Caki2 (cell line): ENCODE results near the gene KHSRP. TPM values are rescaled to one million over a fixed set of nuclear protein-coding genes. Genes with fewer than 3 reads are reported as not detected.
A peak's percentile ranks its signal among the peaks of the same experiment; 100 is the strongest.

ENCODE experiments used
- DNase-seq: peaks from one replicate; pipeline ENCODE4 v3.0.0-alpha.2; 2015; ENCODE audit warnings: low read depth
- in situ Hi-C: cut with HindIII; loops from 2 replicates; pipeline ENCODE4 v1.10.0; 2016; ENCODE audit warnings: low sequenced_read_pairs, low pct_unique_long_range_greater_than_20kb, mixed read lengths
- total RNA-seq: library from RNA; depleted of rRNA; stranded (reverse); fragments of >200 nt; shearing (Covaris generic); gene quantifications from 2 replicates; pipeline ENCODE4 v1.2.3, GENCODE V29; 2014; ENCODE audit warnings: low replicate concordance

KHSRP gene
- total RNA-seq, 1 experiment from 2014 or later = 72.8 TPM

DNA sequence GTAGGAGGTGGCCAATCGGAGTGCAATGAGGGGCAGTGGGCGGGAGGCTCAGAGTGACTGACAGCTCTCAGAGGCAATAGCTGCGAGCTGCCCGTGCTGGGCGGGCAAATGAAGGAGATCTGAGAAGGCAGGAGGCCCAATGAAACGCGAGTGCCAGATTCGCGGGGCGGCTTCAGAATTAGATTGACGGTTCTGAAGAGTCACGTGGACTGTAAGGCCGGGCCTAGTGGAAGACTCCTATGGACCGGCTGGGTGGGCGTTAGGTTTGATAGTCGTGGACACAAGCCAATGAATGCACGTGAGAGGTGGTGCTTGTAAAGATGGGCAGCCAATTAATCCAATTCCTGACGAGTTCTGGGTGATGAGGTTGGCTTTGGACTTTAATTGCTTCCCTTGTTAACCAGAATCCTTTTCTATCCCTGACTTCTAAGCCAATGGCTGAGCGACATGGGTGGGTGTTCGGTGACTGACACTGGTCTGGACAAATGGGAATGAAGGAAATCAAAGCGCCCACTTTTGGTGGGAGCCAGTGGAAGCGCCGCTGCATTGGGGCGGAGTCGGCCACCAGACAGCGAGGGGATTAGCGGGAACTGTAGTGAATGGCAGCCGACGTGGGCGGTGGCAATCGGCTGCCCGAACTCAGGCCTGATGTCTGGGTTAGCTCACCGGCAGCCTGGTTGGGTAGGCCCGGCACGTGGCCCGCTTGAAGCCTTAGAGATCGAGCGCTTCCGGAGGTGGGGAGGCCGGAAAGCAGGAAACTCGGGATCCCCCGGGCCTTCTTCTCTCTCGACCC, 524 bp upstream of the KHSRP start:
- DNase-seq = peak; percentile 99
- in situ Hi-C loops = no loop called here

- in situ Hi-C loops = no loop called here
- peak; percentile 18 for DNase-seq
Measured at GRCh38 chr19:6423499-6424194, 964 bp downstream of the KHSRP start.

DNA sequence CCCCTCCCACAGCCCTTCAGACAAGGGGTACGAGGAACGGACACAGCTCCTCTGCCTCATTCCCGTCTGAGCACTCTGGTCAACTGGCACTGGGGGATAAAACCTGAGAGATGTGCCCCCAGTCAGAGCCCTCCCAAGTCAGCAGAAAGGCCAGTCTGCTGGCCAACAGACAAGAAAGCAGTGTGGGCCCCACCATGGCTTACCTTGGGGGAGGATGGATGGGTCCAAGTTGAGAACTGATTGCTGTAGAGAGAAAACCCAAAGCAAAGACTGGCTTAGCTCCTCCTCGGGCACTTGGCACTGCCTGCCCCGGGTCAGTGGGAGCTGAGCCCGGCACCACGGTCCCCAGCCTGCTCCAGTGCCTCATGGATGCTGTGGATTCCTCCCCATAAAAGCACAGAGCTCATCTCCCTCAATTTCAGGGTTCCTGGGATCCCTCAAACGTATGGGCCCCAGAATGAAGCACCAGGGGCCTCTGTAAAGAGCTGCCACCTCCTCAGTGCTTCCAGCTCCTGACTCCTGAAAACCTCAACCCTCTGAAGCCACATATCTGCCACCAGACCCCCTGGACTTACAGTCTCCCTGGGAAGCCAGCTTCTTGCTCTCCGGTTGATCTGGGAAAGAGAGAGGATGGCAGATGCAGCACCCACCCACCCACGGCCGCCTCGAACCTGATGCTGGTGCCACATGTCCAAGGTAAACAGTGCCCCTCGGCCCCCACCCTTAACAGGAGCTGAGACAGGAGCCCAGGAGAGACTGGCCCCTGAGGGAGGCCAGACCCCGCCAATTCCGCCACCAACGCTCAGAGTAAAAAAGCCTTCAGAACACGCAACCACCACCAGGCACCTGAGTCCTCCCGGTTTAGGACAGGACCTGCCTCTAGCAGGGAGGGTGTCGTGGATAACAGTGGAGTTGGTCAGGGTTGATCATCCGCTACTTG, 3.3 kb downstream of the KHSRP start:
- in situ Hi-C loops = no loop called here
- DNase-seq = no peak

DNA sequence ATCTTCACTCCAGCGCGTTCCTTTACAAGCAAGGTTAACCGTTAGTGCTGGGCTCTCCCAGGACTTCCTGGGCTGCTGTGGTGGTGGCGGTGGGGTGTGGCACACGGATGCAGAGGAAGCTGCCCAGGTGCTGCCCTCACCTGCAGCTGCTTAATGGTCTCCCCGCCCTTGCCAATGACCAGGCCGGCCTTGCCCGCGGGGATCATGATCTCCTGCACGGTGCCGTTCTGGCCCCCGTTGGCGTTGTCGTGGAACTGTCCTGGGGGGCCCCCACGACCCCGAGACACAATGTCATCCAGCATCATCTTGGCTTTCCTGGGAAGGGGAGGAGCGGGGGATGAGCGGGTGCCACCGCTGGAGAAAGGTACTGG, 6.1 kb downstream of the KHSRP start:
- in situ Hi-C loops = no loop called here
- DNase-seq = no peak

DNA sequence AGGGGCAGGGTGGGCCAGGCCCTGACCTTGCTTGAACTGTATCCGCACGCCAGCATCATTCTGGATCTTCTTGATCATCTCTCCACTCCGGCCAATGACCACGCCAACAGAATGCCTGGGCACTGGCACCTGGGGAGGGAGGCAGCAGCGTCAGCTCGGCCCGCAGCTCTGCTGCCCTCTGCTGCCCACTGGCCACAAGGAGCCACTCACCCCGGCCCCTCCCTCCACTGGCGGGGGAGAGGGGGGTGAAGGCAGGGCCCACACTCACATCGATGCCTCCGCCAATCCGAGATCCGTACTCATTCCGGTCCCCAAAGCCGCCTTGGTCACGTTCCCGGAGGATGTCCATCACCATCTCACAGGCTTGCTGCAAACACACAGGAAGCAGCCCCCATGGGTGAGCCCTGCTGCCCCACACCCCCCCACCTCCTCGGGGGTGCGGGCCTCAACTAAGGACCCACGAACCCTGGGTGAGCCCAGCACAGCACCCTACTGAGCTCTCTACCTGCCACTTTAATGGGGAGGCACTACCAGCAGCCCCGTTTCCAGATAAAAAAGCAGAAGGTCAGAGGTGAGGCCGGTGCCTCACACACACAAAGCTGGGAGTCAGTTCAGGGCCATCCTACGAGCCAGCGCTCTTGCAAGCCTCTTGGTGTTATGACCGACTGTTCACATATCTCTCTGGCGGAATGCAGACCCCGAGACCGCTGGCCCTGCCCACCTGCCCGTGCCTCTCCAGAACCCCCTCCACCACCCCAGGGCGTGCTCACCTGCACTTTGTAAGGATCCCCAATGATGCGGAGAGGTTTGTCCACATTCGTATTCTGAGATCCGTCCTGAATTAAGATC, 6.7 kb downstream of the KHSRP start:
- in situ Hi-C loops = no loop called here
- peak; percentile 13 for DNase-seq

DNA sequence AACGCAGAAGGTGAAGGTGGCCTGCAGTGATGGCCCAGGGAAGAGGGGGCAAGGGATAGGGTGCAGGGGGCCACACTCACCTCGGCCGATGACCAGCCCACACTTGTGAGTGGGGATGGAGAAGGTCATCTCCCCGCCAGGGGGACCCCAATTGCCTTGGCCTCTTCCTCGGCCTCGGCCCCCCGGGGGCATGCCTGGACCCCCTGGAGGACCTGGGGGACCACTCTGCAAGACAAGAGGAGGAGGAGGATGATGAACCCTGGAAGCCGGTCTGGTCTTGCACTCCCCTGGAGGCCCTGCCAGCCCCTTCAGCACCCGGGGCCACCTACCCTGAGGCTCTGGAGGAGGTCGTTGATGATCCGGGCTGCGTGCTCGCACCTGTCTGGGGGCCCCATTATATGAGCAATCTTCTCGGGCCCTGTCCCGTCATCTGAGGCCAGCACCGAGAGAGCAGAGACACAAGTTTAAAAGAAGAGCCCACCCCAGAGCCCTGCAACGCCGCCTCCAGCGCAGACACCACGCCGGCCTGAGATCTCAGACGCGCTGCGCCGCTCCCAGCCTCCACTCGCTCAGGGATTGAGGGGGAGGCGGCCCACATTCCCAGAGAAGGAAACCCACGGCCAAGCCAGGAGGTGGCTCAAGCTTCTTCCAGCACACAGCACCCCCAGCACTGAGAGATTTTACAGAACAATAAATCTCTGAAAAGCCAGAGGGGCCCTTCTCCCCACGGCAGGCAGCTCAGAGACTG, 7.8 kb downstream of the KHSRP start:
- no peak for DNase-seq
- in situ Hi-C loops = no loop called here

- no peak for DNase-seq
- in situ Hi-C loops = no loop called here
Measured at GRCh38 chr19:6415591-6416190, 8.9 kb downstream of the KHSRP start.

GRCh38 chr19:6414793-6415590, 9.6 kb downstream of the KHSRP start:
- DNase-seq = no peak
- in situ Hi-C loops = no loop called here

GRCh38 chr19:6413721-6414643, 10.6 kb downstream of the KHSRP start:
- DNase-seq = no peak
- in situ Hi-C loops = no loop called here

GRCh38 chr19:6413291-6413690, 11.3 kb downstream of the KHSRP start:
- in situ Hi-C loops = no loop called here
- no peak for DNase-seq

GRCh38 chr19:6412447-6413091, 12.0 kb downstream of the KHSRP start:
- no peak for DNase-seq
- in situ Hi-C loops = no loop called here

DNA sequence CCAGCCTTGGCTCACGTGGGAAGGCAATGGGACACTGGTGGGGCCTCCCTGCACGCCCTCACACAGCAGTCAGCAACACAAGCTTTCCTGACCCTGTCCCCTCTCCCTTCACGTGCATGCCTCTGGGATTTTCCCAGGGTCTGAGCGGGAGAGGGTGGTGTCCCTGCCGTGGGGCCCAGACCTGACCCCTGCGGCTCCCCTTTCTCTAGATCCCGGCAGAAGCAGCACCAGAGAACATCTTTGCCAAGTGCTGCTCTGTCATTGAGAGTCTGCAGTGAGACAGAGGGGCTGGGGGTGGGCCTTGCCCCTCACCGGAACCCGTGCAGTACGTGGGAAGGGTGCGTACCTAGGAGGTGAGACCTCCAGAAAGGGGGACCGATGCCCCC, 12.6 kb downstream of the KHSRP start:
- DNase-seq = no peak
- in situ Hi-C loops = no loop called here

DNA sequence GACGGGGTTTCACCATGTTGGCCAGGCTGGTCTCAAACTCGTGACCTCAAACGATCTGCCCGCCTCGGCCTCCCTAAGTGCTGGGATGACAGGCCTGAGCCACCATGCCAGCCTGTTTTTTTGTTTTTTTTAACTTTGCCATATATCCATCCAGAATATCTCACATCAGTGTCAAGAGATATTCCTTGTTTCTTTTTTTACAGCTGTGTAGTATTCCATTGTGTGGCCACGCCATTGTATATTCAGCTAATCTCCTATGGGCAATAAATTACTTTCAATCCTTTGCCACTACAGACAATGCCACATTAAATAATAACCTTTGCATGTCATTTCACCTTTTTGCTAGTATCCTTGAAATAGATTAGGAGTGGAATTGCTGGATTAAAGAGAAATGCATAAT, 15.3 kb downstream of the KHSRP start:
- in situ Hi-C loops = no loop called here
- no peak for DNase-seq

DNA sequence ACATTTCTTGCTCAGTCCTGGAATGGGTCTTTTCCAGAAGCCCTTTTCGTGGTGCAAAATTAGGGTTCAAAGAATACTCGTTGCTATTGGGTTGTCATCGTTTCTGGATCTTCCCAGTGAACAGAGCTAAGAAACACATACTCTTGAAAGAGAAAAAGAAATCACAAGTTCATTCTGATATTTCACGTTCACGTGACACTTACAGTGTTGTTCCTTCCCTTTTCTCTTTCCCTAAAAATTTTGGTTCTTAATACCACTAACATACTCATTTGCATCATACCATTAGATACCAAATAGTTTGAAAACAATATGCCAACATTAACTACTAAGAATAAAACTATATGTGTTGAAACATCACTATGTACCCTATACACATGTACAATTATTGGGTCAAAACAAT, 18.2 kb downstream of the KHSRP start:
- in situ Hi-C loops = no loop called here
- DNase-seq = no peak
